Caco-2 (cell line): ENCODE results near the gene PRR35. TPM values are rescaled to one million over a fixed set of nuclear protein-coding genes. Genes with fewer than 3 reads are reported as not detected.

Source experiments
- BruUV-seq: library from RNA; stranded (reverse); fragments of 400-500 nt; replicated peaks from 2 replicates; lab custom pipeline; 2021; lab: Mats Ljungman, UMichigan
- CTCF ChIA-PET: fragments of 300-600 bp; sonication (Branson Sonifier 250); formaldehyde crosslinking; loops from one replicate; lab custom pipeline; 2022; ENCODE audit warnings: antibody characterized with exemption; lab: Charles Lee
- POLR2A ChIA-PET: fragments of 300-600 bp; sonication (Branson Sonifier 250); formaldehyde crosslinking; loops from one replicate; lab custom pipeline; 2022; ENCODE audit warnings: antibody characterized with exemption; lab: Charles Lee
- DNase-seq, 2 experiments: peaks; one replicate each; pipeline versions ENCODE4 v3.0.0 to v3.0.0-alpha.2; 2020 to 2022
- H3K27me3 ChIP-seq: replicated peaks from 2 replicates; pipeline ENCODE4 v1.6.0; 2011; ENCODE audit warnings: low read length; ENCODE audit not compliant: control insufficient read depth, insufficient read depth
- H3K36me3 ChIP-seq: 2 replicates; pipeline ENCODE4 v1.5.1; 2011; ENCODE audit warnings: low read length; ENCODE audit not compliant: control insufficient read depth, insufficient read depth
- H3K4me1 ChIP-seq: fragments of 250-450 bp; sonication (Bioruptor Pico); 2 replicates; pipeline ENCODE4 v1.5.1; 2020; ENCODE audit warnings: mild to moderate bottlenecking
- H3K4me3 ChIP-seq: 2 replicates; pipeline ENCODE4 v1.5.1; 2011; ENCODE audit warnings: low read depth, mild to moderate bottlenecking, control low read depth, low read length
- H3K9me3 ChIP-seq: fragments of 250-450 bp; sonication (Bioruptor Pico); 2 replicates; pipeline ENCODE4 v1.5.1; 2020; ENCODE audit warnings: mild to moderate bottlenecking, moderate library complexity
- H3K27ac Mint-ChIP-seq: one replicate; pipeline ENCODE4 v1.8.0; 2022; ENCODE audit warnings: mixed read lengths; ENCODE audit not compliant: unreplicated experiment
- H3K27me3 Mint-ChIP-seq: one replicate; pipeline ENCODE4 v1.8.0; 2022; ENCODE audit warnings: mixed read lengths; ENCODE audit not compliant: insufficient read depth, unreplicated experiment
- H3K36me3 Mint-ChIP-seq: one replicate; pipeline ENCODE4 v1.8.0; 2022; ENCODE audit warnings: mild to moderate bottlenecking, mixed read lengths; ENCODE audit not compliant: insufficient read depth, unreplicated experiment
- H3K4me1 Mint-ChIP-seq: one replicate; pipeline ENCODE4 v1.8.0; 2022; ENCODE audit warnings: low read depth, mixed read lengths; ENCODE audit not compliant: unreplicated experiment
- H3K4me3 Mint-ChIP-seq: one replicate; pipeline ENCODE4 v1.8.0; 2022; ENCODE audit warnings: mild to moderate bottlenecking, moderate library complexity, mixed read lengths; ENCODE audit not compliant: unreplicated experiment
- H3K9me3 Mint-ChIP-seq: one replicate; pipeline ENCODE4 v1.8.0; 2022; ENCODE audit warnings: mixed read lengths; ENCODE audit not compliant: unreplicated experiment
- intact Hi-C: fragments of 100-400 bp; cut with micrococcal nuclease; formaldehyde crosslinking; loops from one replicate; pipeline ENCODE4 v1.10.0; 2022; ENCODE audit not compliant: unreplicated experiment
- total RNA-seq: library from RNA; stranded (reverse); gene quantifications from 2 replicates; pipeline ENCODE4 v1.2.3, GENCODE V29; 2022
- TF ChIP-seq, protein P1 (sequence below), 2 experiments: fragments of 200-600 bp in 1 of 2; IDR thresholded peaks; 1 replicate in 1 of 2; 2 replicates in 1 of 2; pipeline versions ENCODE4 v1.5.1 to v1.8.0; 2011 to 2022; ENCODE audit warnings: antibody characterized with exemption in 1 of 2, control low read depth in 1 of 2, inconsistent platforms in 1 of 2, low read depth in 1 of 2, low read length in 1 of 2, mild to moderate bottlenecking in 1 of 2, moderate library complexity in 1 of 2; ENCODE audit not compliant: insufficient read depth in 1 of 2, severe bottlenecking in 1 of 2, unreplicated experiment in 1 of 2

Gene PRR35
- total RNA-seq, 1 experiment from 2014 or later: not detected

DNA sequence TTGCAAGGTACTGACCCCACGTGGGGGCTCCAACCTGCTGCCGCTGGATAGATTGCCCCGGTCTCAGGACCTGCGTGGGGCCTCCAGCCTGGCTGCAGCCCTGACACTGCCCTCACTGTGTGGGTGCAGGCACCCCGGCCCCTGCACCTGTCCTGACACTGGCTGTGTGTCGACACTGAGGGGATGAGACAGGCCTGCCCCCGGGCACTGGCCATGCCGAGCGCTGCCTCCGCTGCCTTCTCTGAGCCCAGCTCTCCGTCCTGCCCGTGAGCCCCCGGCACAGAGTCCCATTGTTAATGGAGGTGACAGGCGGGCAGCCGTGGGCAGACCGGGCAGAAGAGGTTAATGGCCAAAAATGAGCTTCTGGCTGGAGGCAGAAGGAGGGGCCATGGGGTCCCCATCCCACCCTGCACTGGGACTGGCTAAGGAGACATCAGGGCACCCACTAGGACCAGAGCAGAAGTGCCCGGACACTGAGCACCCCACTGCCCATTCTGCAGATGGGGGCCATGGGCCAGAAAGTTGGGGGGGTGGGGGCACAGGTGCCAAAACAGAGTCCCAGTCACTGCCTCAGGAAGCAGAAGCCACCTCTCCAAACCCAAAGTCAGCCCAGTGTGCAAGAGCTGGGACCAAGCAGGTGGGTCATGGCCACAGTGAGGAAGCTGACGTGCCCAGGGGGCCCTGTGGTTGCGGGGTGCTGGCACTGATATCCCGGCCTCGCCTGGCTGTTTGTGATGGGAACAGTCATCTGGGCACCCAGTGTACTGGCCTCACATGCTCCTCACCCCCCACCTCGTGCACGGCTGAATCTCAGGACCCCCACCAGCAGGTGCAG, 2.5 kb upstream of the PRR35 start:
- Mint-ChIP-seq H3K27me3 (no peaks in the 10 kb centered on the region), H3K9me3 (no peaks in the 10 kb centered on the region), H3K4me1 (no peaks in the 10 kb centered on the region), H3K36me3 (no peaks in the 10 kb centered on the region), H3K4me3 (no peak overlapping the region), H3K27ac (no peak overlapping the region)
- no peaks in the 10 kb centered on the region for H3K4me1 ChIP-seq
- POLR2A ChIA-PET: interaction anchor here (0.6 kb wide), 1 partner anchor 76 kb away, joined by 3 read pairs; no protein-coding TSS in a partner anchor
- BruUV-seq: no TSS peak
- DNase-seq: no peak
- H3K4me3 ChIP-seq: no peak overlapping the region
- intact Hi-C loops: no loop called here
- no peaks in the 10 kb centered on the region for H3K36me3 ChIP-seq
- no peaks in the 10 kb centered on the region for H3K27me3 ChIP-seq
- CTCF ChIA-PET: no interaction called here
- no peaks in the 10 kb centered on the region for H3K9me3 ChIP-seq
- TF ChIP-seq, protein P1, sequence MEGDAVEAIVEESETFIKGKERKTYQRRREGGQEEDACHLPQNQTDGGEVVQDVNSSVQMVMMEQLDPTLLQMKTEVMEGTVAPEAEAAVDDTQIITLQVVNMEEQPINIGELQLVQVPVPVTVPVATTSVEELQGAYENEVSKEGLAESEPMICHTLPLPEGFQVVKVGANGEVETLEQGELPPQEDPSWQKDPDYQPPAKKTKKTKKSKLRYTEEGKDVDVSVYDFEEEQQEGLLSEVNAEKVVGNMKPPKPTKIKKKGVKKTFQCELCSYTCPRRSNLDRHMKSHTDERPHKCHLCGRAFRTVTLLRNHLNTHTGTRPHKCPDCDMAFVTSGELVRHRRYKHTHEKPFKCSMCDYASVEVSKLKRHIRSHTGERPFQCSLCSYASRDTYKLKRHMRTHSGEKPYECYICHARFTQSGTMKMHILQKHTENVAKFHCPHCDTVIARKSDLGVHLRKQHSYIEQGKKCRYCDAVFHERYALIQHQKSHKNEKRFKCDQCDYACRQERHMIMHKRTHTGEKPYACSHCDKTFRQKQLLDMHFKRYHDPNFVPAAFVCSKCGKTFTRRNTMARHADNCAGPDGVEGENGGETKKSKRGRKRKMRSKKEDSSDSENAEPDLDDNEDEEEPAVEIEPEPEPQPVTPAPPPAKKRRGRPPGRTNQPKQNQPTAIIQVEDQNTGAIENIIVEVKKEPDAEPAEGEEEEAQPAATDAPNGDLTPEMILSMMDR (IDR thresholded peaks at IDR 0.05; ENCODE audit: insufficient read depth in 1 of 2, low read depth in 1 of 2, low read length in 1 of 2, severe bottlenecking in 1 of 2, unreplicated experiment in 1 of 2): no peak

DNA sequence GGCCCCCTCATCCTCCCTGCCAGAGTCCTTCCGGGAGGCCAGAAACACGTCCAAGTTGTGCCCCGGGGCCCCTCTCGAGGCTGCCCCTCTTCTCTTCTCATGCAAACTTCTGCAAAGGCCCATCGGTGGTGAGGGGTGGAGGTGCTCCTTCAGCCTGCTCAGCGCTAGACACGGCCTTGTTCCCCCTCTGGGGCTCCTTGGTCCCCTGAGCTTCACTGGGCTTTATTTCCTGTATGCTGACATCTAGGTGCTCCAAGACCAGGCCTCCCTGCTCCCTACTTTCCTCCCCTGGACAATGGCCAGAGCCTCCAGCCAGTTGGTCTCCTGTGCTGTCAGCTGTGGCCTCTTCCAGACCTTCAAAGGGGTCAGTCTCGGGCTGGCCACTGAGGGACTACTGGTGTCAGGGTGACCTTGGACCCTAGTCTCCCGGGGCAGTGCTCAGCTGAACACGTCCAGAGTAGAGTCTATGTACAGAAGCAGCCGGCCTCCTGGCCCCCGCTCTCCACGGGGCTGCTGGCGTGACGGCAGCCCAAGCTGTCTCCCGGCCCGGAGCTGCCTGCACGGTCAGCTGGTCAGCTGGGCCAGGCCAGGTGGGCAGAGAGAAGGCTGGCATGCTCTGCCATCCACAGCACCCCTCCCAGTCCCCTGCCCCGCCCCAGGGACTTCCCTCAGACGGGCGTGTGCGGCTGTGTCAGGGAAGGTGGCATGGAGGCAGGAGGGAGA, 1.7 kb upstream of the PRR35 start:
- no peak overlapping the region for H3K4me3 ChIP-seq
- no peaks in the 10 kb centered on the region for H3K27me3 Mint-ChIP-seq
- H3K4me1 ChIP-seq: no peaks in the 10 kb centered on the region
- intact Hi-C loops: no loop called here
- no peaks in the 10 kb centered on the region for H3K27me3 ChIP-seq
- CTCF ChIA-PET: no interaction called here
- no peak for DNase-seq
- POLR2A ChIA-PET: interaction anchor here (0.6 kb wide), 1 partner anchor 75 kb away, joined by 3 read pairs; no protein-coding TSS in a partner anchor
- no peaks in the 10 kb centered on the region for H3K9me3 Mint-ChIP-seq
- no peak overlapping the region for H3K27ac Mint-ChIP-seq
- no peaks in the 10 kb centered on the region for H3K9me3 ChIP-seq
- no peaks in the 10 kb centered on the region for H3K4me1 Mint-ChIP-seq
- TF ChIP-seq, protein P1 (IDR thresholded peaks at IDR 0.05; ENCODE audit: insufficient read depth in 1 of 2, low read depth in 1 of 2, low read length in 1 of 2, severe bottlenecking in 1 of 2, unreplicated experiment in 1 of 2): no peak
- no peak overlapping the region for H3K4me3 Mint-ChIP-seq
- no peaks in the 10 kb centered on the region for H3K36me3 ChIP-seq
- no TSS peak for BruUV-seq
- H3K36me3 Mint-ChIP-seq: no peaks in the 10 kb centered on the region

DNA sequence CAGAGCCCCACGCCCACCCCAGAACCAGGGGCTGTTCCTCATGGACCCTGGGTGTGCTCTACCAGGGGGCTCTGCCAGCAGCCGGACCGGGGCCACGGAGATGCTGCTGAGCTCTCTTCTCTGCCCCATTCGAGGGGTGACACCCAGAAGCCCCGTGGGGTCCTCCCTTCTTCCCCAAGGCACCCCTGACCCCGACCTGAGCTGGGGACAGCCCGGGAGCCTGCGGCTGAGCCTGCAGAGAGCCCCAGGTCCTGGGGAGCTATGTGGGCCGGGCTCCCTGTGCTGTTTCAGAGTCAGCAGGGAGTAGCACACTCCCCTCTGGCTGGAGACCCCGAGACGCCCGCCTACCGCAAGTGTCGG, 1.2 kb upstream of the PRR35 start:
- Mint-ChIP-seq H3K4me3 (no peak overlapping the region), H3K27me3 (no peaks in the 10 kb centered on the region)

More for the DNA sequence above, 1.2 kb upstream of the PRR35 start:
- Mint-ChIP-seq H3K27ac (no peak overlapping the region), H3K9me3 (no peaks in the 10 kb centered on the region), H3K36me3 (no peaks in the 10 kb centered on the region), H3K4me1 (no peaks in the 10 kb centered on the region)
- TF ChIP-seq, protein P1 (IDR thresholded peaks at IDR 0.05; ENCODE audit: insufficient read depth in 1 of 2, low read depth in 1 of 2, low read length in 1 of 2, severe bottlenecking in 1 of 2, unreplicated experiment in 1 of 2): no peak
- H3K9me3 ChIP-seq: no peaks in the 10 kb centered on the region
- intact Hi-C loops: no loop called here
- ChIA-PET CTCF (no interaction called here), POLR2A (no interaction called here)
- no peaks in the 10 kb centered on the region for H3K36me3 ChIP-seq
- no peak for DNase-seq
- H3K4me1 ChIP-seq: no peaks in the 10 kb centered on the region
- no peak overlapping the region for H3K4me3 ChIP-seq
- H3K27me3 ChIP-seq: no peaks in the 10 kb centered on the region
- no TSS peak for BruUV-seq
